Neural cell (in vitro differentiated cells): ENCODE results near the gene IQCM. TPM values are rescaled to one million over a fixed set of nuclear protein-coding genes. Genes with fewer than 3 reads are reported as not detected.

ENCODE experiments used
- H2AFZ ChIP-seq: fragments of 200-600, 300-800 bp; sonication (generic), shearing (Covaris generic); 2 replicates; pipeline ENCODE4 v1.6.0; 2014; ENCODE audit warnings: low read depth, mild to moderate bottlenecking, antibody characterized with exemption, low read length, moderate library complexity
- H3F3A ChIP-seq: fragments of 200-600 bp; shearing (Covaris generic); 2 replicates; pipeline ENCODE4 v1.6.1; 2016; ENCODE audit warnings: mild to moderate bottlenecking, moderate library complexity, mixed read lengths, antibody characterized with exemption, low read length; ENCODE audit not compliant: insufficient read depth, poor library complexity, severe bottlenecking
- H3K27ac ChIP-seq: fragments of 200-600, 300-800 bp; sonication (generic), shearing (Covaris generic); 2 replicates; pipeline ENCODE4 v1.5.1; 2014; ENCODE audit warnings: mild to moderate bottlenecking, low read length, moderate library complexity
- H3K27me3 ChIP-seq: fragments of 300-800, 200-600 bp; sonication (generic), shearing (Covaris generic); 2 replicates; pipeline ENCODE4 v1.6.0; 2014; ENCODE audit warnings: mild to moderate bottlenecking, low read depth, low read length, moderate library complexity; ENCODE audit not compliant: insufficient read depth
- H3K36me3 ChIP-seq: fragments of 300-800, 200-600 bp; sonication (generic), shearing (Covaris generic); 2 replicates; pipeline ENCODE4 v1.5.1; 2014; ENCODE audit warnings: mild to moderate bottlenecking, antibody characterized with exemption, low read length, moderate library complexity; ENCODE audit not compliant: insufficient read depth
- H3K4me2 ChIP-seq: fragments of 300-800, 200-600 bp; sonication (generic), shearing (Covaris generic); 2 replicates; pipeline ENCODE4 v1.6.0; 2014; ENCODE audit warnings: mild to moderate bottlenecking, low read length
- H3K4me3 ChIP-seq: fragments of 300-800, 200-600 bp; sonication (generic), shearing (Covaris generic); 2 replicates; pipeline ENCODE4 v1.5.1; 2014; ENCODE audit warnings: mild to moderate bottlenecking, low read length, moderate library complexity
- H3K79me2 ChIP-seq: fragments of 200-600 bp; shearing (Covaris generic); replicated peaks from 2 replicates; pipeline ENCODE4 v1.6.0; 2014; ENCODE audit warnings: mild to moderate bottlenecking, low read length, moderate library complexity; ENCODE audit not compliant: insufficient read depth
- H3K9ac ChIP-seq: fragments of 300-800, 200-600 bp; sonication (generic), shearing (Covaris generic); 2 replicates; pipeline ENCODE4 v1.6.1; 2016; ENCODE audit warnings: mild to moderate bottlenecking, low read length, mixed read lengths
- H3K9me2 ChIP-seq: fragments of 200-600 bp; shearing (Covaris generic); 2 replicates; pipeline ENCODE4 v1.6.1; 2016; ENCODE audit warnings: mild to moderate bottlenecking, low read length, mixed read lengths; ENCODE audit not compliant: insufficient read depth
- H3K9me3 ChIP-seq: fragments of 200-600, 300-800 bp; sonication (generic), shearing (Covaris generic); 2 replicates; pipeline ENCODE4 v1.6.1; 2016; ENCODE audit warnings: mild to moderate bottlenecking, mixed run types, low read length, moderate library complexity, mixed read lengths
- H4K20me1 ChIP-seq: fragments of 200-600 bp; shearing (Covaris generic); 2 replicates; pipeline ENCODE4 v1.6.1; 2016; ENCODE audit warnings: mild to moderate bottlenecking, mixed run types; ENCODE audit not compliant: insufficient read depth
- EP300 ChIP-seq: fragments of 450-650 bp; conservative IDR thresholded peaks from 2 replicates; pipeline ENCODE4 v1.6.1; 2014; ENCODE audit warnings: antibody characterized with exemption, mild to moderate bottlenecking, moderate library complexity; ENCODE audit not compliant: poor library complexity, severe bottlenecking
- EZH2 ChIP-seq: fragments of 200-600, 300-800 bp; shearing (Covaris generic), sonication (generic); IDR thresholded peaks from 2 replicates; pipeline ENCODE4 v1.6.1; 2014; ENCODE audit warnings: antibody characterized with exemption, low read length, borderline replicate concordance, mild to moderate bottlenecking; ENCODE audit not compliant: insufficient read depth, poor library complexity, severe bottlenecking
- MXI1 ChIP-seq: fragments of 450-650 bp; conservative IDR thresholded peaks from 2 replicates; pipeline ENCODE4 v1.6.1; 2014; ENCODE audit warnings: antibody characterized with exemption, mild to moderate bottlenecking; ENCODE audit not compliant: poor library complexity, severe bottlenecking
- POLR2AphosphoS5 ChIP-seq: IDR thresholded peaks from 2 replicates; pipeline ENCODE4 v1.6.1; 2012
- RAD21 ChIP-seq: fragments of 450-650 bp; conservative IDR thresholded peaks from 2 replicates; pipeline ENCODE4 v1.6.1; 2014; ENCODE audit warnings: antibody characterized with exemption, mild to moderate bottlenecking, moderate library complexity
- SMC3 ChIP-seq: fragments of 450-650 bp; conservative IDR thresholded peaks from 2 replicates; pipeline ENCODE4 v1.6.1; 2014; ENCODE audit warnings: antibody characterized with exemption, mild to moderate bottlenecking, moderate library complexity; ENCODE audit not compliant: poor library complexity
- TAF1 ChIP-seq: IDR thresholded peaks from 2 replicates; pipeline ENCODE4 v1.6.1; 2012; ENCODE audit warnings: low read depth
- polyA plus RNA-seq: library from polyadenylated mRNA; depleted of rRNA; stranded (reverse); fragments of >200 nt; gene quantifications from 2 replicates; pipeline ENCODE4 v1.2.3, GENCODE V29; 2014
- TF ChIP-seq, protein P1 (sequence below): fragments of 450-650 bp; IDR thresholded peaks from 2 replicates; pipeline ENCODE4 v1.5.1; 2014; ENCODE audit warnings: antibody characterized with exemption, mild to moderate bottlenecking, moderate library complexity; ENCODE audit not compliant: poor library complexity, severe bottlenecking
- TF ChIP-seq, protein P2 (sequence below): IDR thresholded peaks from 2 replicates; pipeline ENCODE4 v1.6.1; 2012; ENCODE audit warnings: borderline replicate concordance

The IQCM gene
- polyA plus RNA-seq, 1 donor from 2014 or later = not detected

DNA sequence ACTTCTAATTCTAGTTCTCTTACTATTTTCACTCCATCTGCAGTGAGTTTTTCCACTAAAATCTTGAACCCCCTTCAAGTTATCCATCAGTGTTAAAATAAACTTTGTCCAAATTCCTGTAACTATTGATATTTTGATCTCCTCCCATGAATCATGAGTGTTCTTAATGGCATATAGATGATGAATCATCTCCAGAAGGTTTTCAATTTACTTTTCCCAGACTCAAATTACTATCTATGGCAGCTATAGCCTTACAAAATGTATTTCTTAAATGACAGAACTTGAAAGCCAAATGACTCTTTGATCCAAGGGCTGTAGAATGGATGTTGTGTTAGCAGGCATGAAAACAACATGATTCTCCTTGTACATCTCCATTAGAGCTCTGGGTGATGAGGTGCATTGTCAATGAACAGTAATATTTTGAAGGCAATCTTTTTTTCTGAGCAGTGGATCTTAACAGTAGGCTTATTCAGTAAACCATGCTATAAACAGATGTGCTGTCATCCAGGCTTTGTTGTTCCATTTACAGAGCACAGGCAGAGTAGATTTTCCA is 16.1 kb upstream of the IQCM start:
- H3F3A ChIP-seq = no peaks in the 10 kb centered on the region
- H3K9me2 ChIP-seq = no peaks in the 10 kb centered on the region
- no peaks in the 10 kb centered on the region for H3K79me2 ChIP-seq
- no peak overlapping the region for H2AFZ ChIP-seq
- no peak overlapping the region for H3K9ac ChIP-seq
- no peak overlapping the region for H3K4me2 ChIP-seq
- TF ChIP-seq EP300 (peak; percentile 77), RAD21 (no peak), POLR2AphosphoS5 (peak; percentile 83), TAF1 (no peak), MXI1 (no peak), SMC3 (no peak), EZH2 (no peak)
- TF ChIP-seq, protein P1, sequence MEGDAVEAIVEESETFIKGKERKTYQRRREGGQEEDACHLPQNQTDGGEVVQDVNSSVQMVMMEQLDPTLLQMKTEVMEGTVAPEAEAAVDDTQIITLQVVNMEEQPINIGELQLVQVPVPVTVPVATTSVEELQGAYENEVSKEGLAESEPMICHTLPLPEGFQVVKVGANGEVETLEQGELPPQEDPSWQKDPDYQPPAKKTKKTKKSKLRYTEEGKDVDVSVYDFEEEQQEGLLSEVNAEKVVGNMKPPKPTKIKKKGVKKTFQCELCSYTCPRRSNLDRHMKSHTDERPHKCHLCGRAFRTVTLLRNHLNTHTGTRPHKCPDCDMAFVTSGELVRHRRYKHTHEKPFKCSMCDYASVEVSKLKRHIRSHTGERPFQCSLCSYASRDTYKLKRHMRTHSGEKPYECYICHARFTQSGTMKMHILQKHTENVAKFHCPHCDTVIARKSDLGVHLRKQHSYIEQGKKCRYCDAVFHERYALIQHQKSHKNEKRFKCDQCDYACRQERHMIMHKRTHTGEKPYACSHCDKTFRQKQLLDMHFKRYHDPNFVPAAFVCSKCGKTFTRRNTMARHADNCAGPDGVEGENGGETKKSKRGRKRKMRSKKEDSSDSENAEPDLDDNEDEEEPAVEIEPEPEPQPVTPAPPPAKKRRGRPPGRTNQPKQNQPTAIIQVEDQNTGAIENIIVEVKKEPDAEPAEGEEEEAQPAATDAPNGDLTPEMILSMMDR = no peak
- TF ChIP-seq, protein P2, sequence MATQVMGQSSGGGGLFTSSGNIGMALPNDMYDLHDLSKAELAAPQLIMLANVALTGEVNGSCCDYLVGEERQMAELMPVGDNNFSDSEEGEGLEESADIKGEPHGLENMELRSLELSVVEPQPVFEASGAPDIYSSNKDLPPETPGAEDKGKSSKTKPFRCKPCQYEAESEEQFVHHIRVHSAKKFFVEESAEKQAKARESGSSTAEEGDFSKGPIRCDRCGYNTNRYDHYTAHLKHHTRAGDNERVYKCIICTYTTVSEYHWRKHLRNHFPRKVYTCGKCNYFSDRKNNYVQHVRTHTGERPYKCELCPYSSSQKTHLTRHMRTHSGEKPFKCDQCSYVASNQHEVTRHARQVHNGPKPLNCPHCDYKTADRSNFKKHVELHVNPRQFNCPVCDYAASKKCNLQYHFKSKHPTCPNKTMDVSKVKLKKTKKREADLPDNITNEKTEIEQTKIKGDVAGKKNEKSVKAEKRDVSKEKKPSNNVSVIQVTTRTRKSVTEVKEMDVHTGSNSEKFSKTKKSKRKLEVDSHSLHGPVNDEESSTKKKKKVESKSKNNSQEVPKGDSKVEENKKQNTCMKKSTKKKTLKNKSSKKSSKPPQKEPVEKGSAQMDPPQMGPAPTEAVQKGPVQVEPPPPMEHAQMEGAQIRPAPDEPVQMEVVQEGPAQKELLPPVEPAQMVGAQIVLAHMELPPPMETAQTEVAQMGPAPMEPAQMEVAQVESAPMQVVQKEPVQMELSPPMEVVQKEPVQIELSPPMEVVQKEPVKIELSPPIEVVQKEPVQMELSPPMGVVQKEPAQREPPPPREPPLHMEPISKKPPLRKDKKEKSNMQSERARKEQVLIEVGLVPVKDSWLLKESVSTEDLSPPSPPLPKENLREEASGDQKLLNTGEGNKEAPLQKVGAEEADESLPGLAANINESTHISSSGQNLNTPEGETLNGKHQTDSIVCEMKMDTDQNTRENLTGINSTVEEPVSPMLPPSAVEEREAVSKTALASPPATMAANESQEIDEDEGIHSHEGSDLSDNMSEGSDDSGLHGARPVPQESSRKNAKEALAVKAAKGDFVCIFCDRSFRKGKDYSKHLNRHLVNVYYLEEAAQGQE = no peak
- H3K27me3 ChIP-seq = no peaks in the 10 kb centered on the region
- no peak overlapping the region for H3K27ac ChIP-seq
- no peaks in the 10 kb centered on the region for H3K9me3 ChIP-seq
- H3K36me3 ChIP-seq = no peaks in the 10 kb centered on the region
- no peaks in the 10 kb centered on the region for H4K20me1 ChIP-seq
- no peak overlapping the region for H3K4me3 ChIP-seq

DNA sequence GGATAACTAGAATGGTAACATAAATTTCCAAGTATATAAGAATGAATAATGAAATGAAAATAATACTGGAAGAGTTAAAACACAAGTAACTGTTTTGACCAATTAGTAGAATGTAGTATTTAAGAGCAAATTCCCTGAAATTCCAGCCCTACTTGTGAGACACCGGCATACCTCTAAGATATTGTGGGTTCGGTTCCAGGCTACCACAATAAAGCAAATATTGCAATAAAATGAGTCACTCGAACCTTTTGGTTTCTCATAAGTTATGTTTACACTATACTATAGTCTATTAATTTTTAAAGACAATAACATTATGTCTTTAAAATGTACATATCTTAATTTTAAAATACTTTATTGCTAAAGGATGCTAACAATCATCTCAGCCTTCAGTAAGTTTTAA is 15.2 kb upstream of the IQCM start:
- no peaks in the 10 kb centered on the region for H3F3A ChIP-seq
- TF ChIP-seq TAF1 (no peak), EZH2 (no peak), EP300 (no peak), POLR2AphosphoS5 (no peak), SMC3 (no peak), RAD21 (no peak), MXI1 (no peak)
- TF ChIP-seq, protein P2 = no peak
- TF ChIP-seq, protein P1 = no peak
- no peaks in the 10 kb centered on the region for H3K9me3 ChIP-seq

More for the DNA sequence above, 15.2 kb upstream of the IQCM start:
- no peaks in the 10 kb centered on the region for H3K27me3 ChIP-seq
- no peak overlapping the region for H3K27ac ChIP-seq
- H3K4me3 ChIP-seq = no peak overlapping the region
- H3K4me2 ChIP-seq = no peak overlapping the region
- H3K9ac ChIP-seq = no peak overlapping the region
- no peak overlapping the region for H2AFZ ChIP-seq
- no peaks in the 10 kb centered on the region for H3K36me3 ChIP-seq
- no peaks in the 10 kb centered on the region for H3K79me2 ChIP-seq
- H4K20me1 ChIP-seq = no peaks in the 10 kb centered on the region
- H3K9me2 ChIP-seq = no peaks in the 10 kb centered on the region
